B cell (primary cell): Measurements from ENCODE around the gene PSMF1. TPM values are rescaled to one million over a fixed set of nuclear protein-coding genes. Genes with fewer than 3 reads are reported as not detected.

Source experiments
- ATAC-seq: fragments of 200-7000 bp; cut with Tn5 transposase; one replicate; pipeline ENCODE4 v1.10.0; 2021; ENCODE audit warnings: low read depth, mild to moderate bottlenecking, moderate number of reproducible peaks, moderate library complexity
- CTCF ChIA-PET: fragments of 350-600 bp; sonication (Branson Sonifier 250); formaldehyde crosslinking; loops from one replicate; lab custom pipeline; 2021; ENCODE audit warnings: antibody characterized with exemption, inconsistent platforms; lab: Charles Lee
- POLR2A ChIA-PET: fragments of 350-600 bp; sonication (Branson Sonifier 250); formaldehyde crosslinking; loops from one replicate; lab custom pipeline; 2021; ENCODE audit warnings: antibody characterized with exemption; lab: Charles Lee
- DNase-seq: peaks from one replicate; pipeline ENCODE4 v3.0.0; 2013
- H2AFZ ChIP-seq: 2 replicates; pipeline ENCODE4 v1.6.1; 2012; ENCODE audit warnings: mild to moderate bottlenecking, low read depth, low read length; ENCODE audit not compliant: insufficient read depth, poor library complexity, severe bottlenecking
- H3K27ac ChIP-seq, 2 donors: 1 replicate in 1 of 2; 2 replicates in 1 of 2; pipeline ENCODE4 v1.5.1; 2012 to 2013; ENCODE audit warnings: low read length in 2 of 2, mild to moderate bottlenecking in 2 of 2, moderate library complexity in 1 of 2
- H3K27me3 ChIP-seq, 4 experiments: fragments of 200-600 bp in 1 of 4; sonication (generic) in 1 of 4; replicated peaks in 1 of 4; 1 replicate in 2 of 4; 2 replicates in 2 of 4; pipeline versions ENCODE4 v1.6.1 to v1.7.0; 2013 to 2016; ENCODE audit warnings: low read length in 3 of 4, mild to moderate bottlenecking in 2 of 4, mixed read lengths in 1 of 4, moderate library complexity in 1 of 4; ENCODE audit not compliant: insufficient read depth in 4 of 4, control insufficient read depth in 3 of 4; ENCODE audit errors: control extremely low read depth in 1 of 4
- H3K36me3 ChIP-seq, 2 experiments: replicated peaks in 1 of 2; 1 replicate in 1 of 2; 2 replicates in 1 of 2; pipeline versions ENCODE4 v1.6.1 to v1.7.1; 2013; ENCODE audit warnings: low read length in 1 of 2; ENCODE audit not compliant: insufficient read depth in 2 of 2, control insufficient read depth in 1 of 2; ENCODE audit errors: control extremely low read depth in 1 of 2, extremely low read depth in 1 of 2
- H3K4me1 ChIP-seq, 2 donors: fragments of 200-600 bp in 1 of 2; sonication (generic) in 1 of 2; 1 replicate in 1 of 2; 2 replicates in 1 of 2; pipeline versions ENCODE4 v1.5.1 to v1.6.1; 2013 to 2017; ENCODE audit warnings: low read length in 2 of 2; ENCODE audit not compliant: control insufficient read depth in 2 of 2, insufficient read depth in 2 of 2
- H3K4me2 ChIP-seq: replicated peaks from 2 replicates; pipeline ENCODE3; 2012; ENCODE audit warnings: mild to moderate bottlenecking, low read depth, low read length; ENCODE audit not compliant: poor library complexity, severe bottlenecking
- H3K4me3 ChIP-seq, 5 experiments: fragments of 200-600 bp in 1 of 5; sonication (generic) in 1 of 5; 1 replicate in 3 of 5; 2 replicates in 2 of 5; pipeline versions ENCODE4 v1.5.1 to v1.7.0; 2011 to 2016; ENCODE audit warnings: low read length in 4 of 5, mild to moderate bottlenecking in 4 of 5, low read depth in 2 of 5, control low read depth in 1 of 5, moderate library complexity in 1 of 5; ENCODE audit not compliant: insufficient read depth in 1 of 5; ENCODE audit errors: control extremely low read depth in 1 of 5, extremely low read depth in 1 of 5
- H3K79me2 ChIP-seq: fragments of 200-600 bp; sonication (generic); one replicate; pipeline ENCODE4 v1.6.0; 2016; ENCODE audit warnings: low read length; ENCODE audit not compliant: control insufficient read depth, insufficient read depth
- H3K9ac ChIP-seq: fragments of 200-600 bp; sonication (generic); 2 replicates; pipeline ENCODE4 v1.6.1; 2017; ENCODE audit warnings: mild to moderate bottlenecking, low read length, moderate library complexity
- H3K9me3 ChIP-seq, 3 donors: one replicate each; pipeline versions ENCODE4 v1.6.1 to v1.7.1; 2013; ENCODE audit warnings: low read length in 2 of 3; ENCODE audit not compliant: control insufficient read depth in 2 of 3, insufficient read depth in 1 of 3; ENCODE audit errors: control extremely low read depth in 1 of 3
- H4K20me1 ChIP-seq: 2 replicates; pipeline ENCODE4 v1.6.0; 2012; ENCODE audit warnings: mild to moderate bottlenecking, low read length; ENCODE audit not compliant: insufficient read depth, control insufficient read depth, poor library complexity, severe bottlenecking
- H3K27ac Mint-ChIP-seq: one replicate; pipeline ENCODE4 v1.8.0; 2021; ENCODE audit warnings: mixed read lengths
- H3K27me3 Mint-ChIP-seq: one replicate; pipeline ENCODE4 v1.8.0; 2021; ENCODE audit warnings: mixed read lengths
- H3K4me1 Mint-ChIP-seq: one replicate; pipeline ENCODE4 v1.8.0; 2021; ENCODE audit warnings: mixed read lengths
- H3K4me3 Mint-ChIP-seq: one replicate; pipeline ENCODE4 v1.8.0; 2021; ENCODE audit warnings: mixed read lengths
- H3K9me3 Mint-ChIP-seq: one replicate; pipeline ENCODE4 v1.8.0; 2022; ENCODE audit warnings: mixed read lengths; ENCODE audit not compliant: insufficient read depth
- EZH2 ChIP-seq: IDR thresholded peaks from 2 replicates; pipeline ENCODE4 v1.6.1; 2012; ENCODE audit warnings: borderline replicate concordance, low read depth, mild to moderate bottlenecking, moderate library complexity, low read length; ENCODE audit not compliant: insufficient read depth, poor library complexity, severe bottlenecking
- WGBS: methylation state at CpG from one replicate; pipeline ENCODE4 v1.1.5; 2013; ENCODE audit warnings: missing lambda C conversion rate; ENCODE audit not compliant: insufficient coverage; 5-methylcytosine and 5-hydroxymethylcytosine counted together
- intact Hi-C: fragments of 100-400 bp; cut with micrococcal nuclease; formaldehyde crosslinking; loops from one replicate; pipeline ENCODE4 v1.10.0; 2022
- polyA plus RNA-seq: library from polyadenylated mRNA; depleted of rRNA; stranded (reverse); fragments of >200 nt; gene quantifications from 2 replicates; pipeline ENCODE4 v1.2.3, GENCODE V29; 2012
- total RNA-seq, 2 donors: library from RNA; stranded (reverse); fragments of 120-200 nt in 1 of 2; gene quantifications; 1 replicate in 1 of 2; 2 replicates in 1 of 2; pipeline versions ENCODE4 v1.2.3 to v1.2.4, GENCODE V29; 2013 to 2022
- TF ChIP-seq, protein P1 (sequence below): fragments of 200-600 bp; IDR thresholded peaks from one replicate; pipeline ENCODE4 v1.8.0; 2022; ENCODE audit warnings: antibody characterized with exemption, mild to moderate bottlenecking

PSMF1 gene
- total and polyA plus RNA-seq, 2 donors (not counting 1 experiment from before 2014, with no cell fraction given), result 113 to 132 TPM

DNA sequence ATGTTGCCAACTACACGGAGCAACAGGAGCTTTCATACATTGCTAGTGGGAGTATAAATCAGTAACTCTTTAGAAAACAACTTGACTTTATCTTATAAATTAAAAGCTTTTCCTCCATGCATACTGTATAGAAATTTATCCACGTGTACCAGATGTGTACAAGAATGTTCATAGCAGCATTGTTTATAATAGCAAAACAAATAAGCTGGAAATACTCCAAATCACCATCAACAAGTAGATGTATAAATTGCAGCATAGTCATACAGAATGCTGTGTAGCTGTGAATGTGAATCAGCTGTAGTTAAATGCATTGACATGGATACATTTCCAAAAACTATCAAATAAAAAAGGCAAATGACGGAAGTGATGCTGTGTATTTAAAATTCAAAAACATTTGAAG is 6.0 kb downstream of the PSMF1 start:
- no peak overlapping the region for H3K4me3 ChIP-seq
- WGBS, result no CpG with 5 or more reads among the region's 3 CpGs
- no peaks in the 10 kb centered on the region for H3K9me3 ChIP-seq
- H2AFZ ChIP-seq, result no peak overlapping the region
- H3K9me3 Mint-ChIP-seq, result no peaks in the 10 kb centered on the region
- H3K4me1 Mint-ChIP-seq, result peaks cover 47% of the 10 kb centered on the region
- intact Hi-C loops, result no loop called here
- H3K36me3 ChIP-seq, result peaks cover 2 to 74% of the 10 kb centered on the region in 2 experiments
- H3K27ac ChIP-seq, result no peak overlapping the region
- H3K4me1 ChIP-seq, result peaks cover 31 to 34% of the 10 kb centered on the region in 2 donors
- peaks cover 67% of the 10 kb centered on the region for H3K79me2 ChIP-seq
- no peak overlapping the region for H3K4me3 Mint-ChIP-seq
- H3K27me3 ChIP-seq, result no peaks in the 10 kb centered on the region
- TF ChIP-seq EZH2, result no peak
- TF ChIP-seq, protein P1, sequence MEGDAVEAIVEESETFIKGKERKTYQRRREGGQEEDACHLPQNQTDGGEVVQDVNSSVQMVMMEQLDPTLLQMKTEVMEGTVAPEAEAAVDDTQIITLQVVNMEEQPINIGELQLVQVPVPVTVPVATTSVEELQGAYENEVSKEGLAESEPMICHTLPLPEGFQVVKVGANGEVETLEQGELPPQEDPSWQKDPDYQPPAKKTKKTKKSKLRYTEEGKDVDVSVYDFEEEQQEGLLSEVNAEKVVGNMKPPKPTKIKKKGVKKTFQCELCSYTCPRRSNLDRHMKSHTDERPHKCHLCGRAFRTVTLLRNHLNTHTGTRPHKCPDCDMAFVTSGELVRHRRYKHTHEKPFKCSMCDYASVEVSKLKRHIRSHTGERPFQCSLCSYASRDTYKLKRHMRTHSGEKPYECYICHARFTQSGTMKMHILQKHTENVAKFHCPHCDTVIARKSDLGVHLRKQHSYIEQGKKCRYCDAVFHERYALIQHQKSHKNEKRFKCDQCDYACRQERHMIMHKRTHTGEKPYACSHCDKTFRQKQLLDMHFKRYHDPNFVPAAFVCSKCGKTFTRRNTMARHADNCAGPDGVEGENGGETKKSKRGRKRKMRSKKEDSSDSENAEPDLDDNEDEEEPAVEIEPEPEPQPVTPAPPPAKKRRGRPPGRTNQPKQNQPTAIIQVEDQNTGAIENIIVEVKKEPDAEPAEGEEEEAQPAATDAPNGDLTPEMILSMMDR, result no peak
- H3K27ac Mint-ChIP-seq, result no peak overlapping the region
- ChIA-PET CTCF (interaction anchor here (2.2 kb wide), 1 partner anchor 15 kb away, joined by 9 read pairs; no protein-coding TSS in a partner anchor), POLR2A (no interaction called here)
- no peak for ATAC-seq
- no peaks in the 10 kb centered on the region for H3K27me3 Mint-ChIP-seq
- no peak overlapping the region for H3K9ac ChIP-seq
- H3K4me2 ChIP-seq, result no peak overlapping the region
- H4K20me1 ChIP-seq, result peaks cover 44% of the 10 kb centered on the region
- no peak for DNase-seq

DNA sequence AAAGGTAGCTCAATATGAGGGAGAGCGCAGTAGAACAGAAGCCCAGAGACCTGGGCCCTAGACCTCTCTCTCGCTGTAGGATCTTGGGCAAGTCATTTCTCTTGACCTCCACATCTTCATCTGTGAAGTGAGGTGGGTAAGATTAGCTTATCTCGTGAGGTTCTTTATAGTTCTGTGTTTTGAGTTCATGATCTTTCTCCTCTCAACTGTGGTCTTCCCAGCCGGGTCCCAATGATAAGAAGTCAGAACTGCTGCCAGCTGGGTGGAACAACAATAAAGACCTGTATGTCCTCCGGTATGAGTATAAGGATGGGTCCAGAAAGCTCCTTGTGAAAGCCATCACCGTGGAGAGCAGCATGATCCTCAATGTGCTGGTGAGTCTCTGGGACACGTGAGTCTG is 6.9 kb downstream of the PSMF1 start:
- CTCF ChIA-PET, result interaction anchor here (2.2 kb wide), 1 partner anchor 16 kb away, joined by 9 read pairs; no protein-coding TSS in a partner anchor
- no peaks in the 10 kb centered on the region for H3K9me3 Mint-ChIP-seq
- Histone ChIP-seq H3K4me2 (no peak overlapping the region), H3K9ac (no peak overlapping the region), H2AFZ (no peak overlapping the region), H3K27ac (no peak overlapping the region), H3K4me1 (peaks cover 23 to 26% of the 10 kb centered on the region in 2 donors), H3K4me3 (no peak overlapping the region), H3K36me3 (peaks cover 2 to 78% of the 10 kb centered on the region in 2 experiments), H3K9me3 (no peaks in the 10 kb centered on the region), H4K20me1 (peaks cover 44% of the 10 kb centered on the region), H3K79me2 (peaks cover 63% of the 10 kb centered on the region), H3K27me3 (no peaks in the 10 kb centered on the region)
- POLR2A ChIA-PET, result no interaction called here
- ATAC-seq (no peak), DNase-seq (no peak)
- no peak for TF ChIP-seq EZH2
- TF ChIP-seq, protein P1, result no peak
- H3K4me3 Mint-ChIP-seq, result no peak overlapping the region
- no peaks in the 10 kb centered on the region for H3K27me3 Mint-ChIP-seq
- no peak overlapping the region for H3K27ac Mint-ChIP-seq
- WGBS, result 94% methylated on average over 3 of the region's 7 CpGs
- intact Hi-C loops, result no loop called here
- peaks cover 38% of the 10 kb centered on the region for H3K4me1 Mint-ChIP-seq
